Tibial nerve (tissue), 3 donors: ENCODE data around the gene RASGRP2.

Experiments used
- POLR2A ChIP-seq, 2 donors: fragments of 450-650 bp; IDR thresholded peaks; one replicate each; pipeline ENCODE4 v1.6.1; 2017; ENCODE audit warnings: antibody characterized with exemption in 2 of 2, mild to moderate bottlenecking in 2 of 2, moderate library complexity in 2 of 2
- TF ChIP-seq, protein P1 (sequence below), 5 experiments: fragments of 200-600 bp in 3 of 5; fragments of 450-650 bp in 2 of 5; sonication (generic) in 3 of 5; IDR thresholded peaks; one replicate each; pipeline ENCODE4 v1.5.1; 2016 to 2019; ENCODE audit warnings: antibody characterized with exemption in 5 of 5, mild to moderate bottlenecking in 3 of 5, moderate library complexity in 2 of 5

DNA sequence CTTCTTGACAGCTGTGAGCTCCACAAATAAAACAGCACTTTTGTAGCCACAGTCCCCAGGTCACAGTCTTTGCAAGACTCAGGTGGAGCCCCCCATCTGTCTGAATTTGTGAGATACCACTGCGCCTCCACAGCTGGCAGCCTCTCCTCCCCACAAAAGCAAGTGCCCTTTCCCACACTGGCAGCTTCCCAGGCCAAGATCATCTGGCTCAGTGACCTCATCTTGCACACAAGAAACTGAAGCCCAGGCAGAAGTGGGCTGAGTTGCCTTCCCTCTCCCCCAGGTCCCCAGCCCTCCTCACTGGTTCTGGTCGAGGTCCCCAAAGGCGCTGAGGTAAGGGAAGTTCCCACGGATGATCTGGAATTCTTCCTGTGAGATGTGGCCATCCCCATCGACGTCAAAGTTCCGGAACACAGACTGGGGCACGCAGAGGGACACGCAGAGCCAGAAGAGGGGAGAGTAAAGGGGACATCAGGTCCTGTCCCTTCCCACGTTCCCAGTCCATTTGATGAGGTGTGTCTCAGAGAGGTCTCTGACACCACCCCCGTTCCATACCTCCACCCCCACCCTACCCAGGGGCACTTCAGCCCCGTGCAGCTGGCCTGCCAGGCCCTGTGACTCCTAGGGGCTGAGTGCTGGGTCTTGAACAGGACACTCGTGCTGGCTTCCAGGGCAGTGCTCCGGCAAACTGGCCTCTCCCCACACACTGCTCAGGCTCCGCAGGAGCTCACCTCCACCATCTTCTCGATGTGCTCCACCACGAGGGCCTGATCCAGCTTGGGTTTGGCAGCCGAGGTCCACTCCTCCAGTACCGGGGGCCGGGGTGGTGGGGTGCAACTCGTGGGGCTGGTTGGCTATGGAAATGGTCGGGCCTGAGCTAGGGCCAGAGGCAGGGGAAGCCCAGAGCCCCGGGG, 8.9 kb downstream of the RASGRP2 start:
- TF ChIP-seq POLR2A (IDR thresholded peaks at IDR 0.05) = no peak
- TF ChIP-seq, protein P1, sequence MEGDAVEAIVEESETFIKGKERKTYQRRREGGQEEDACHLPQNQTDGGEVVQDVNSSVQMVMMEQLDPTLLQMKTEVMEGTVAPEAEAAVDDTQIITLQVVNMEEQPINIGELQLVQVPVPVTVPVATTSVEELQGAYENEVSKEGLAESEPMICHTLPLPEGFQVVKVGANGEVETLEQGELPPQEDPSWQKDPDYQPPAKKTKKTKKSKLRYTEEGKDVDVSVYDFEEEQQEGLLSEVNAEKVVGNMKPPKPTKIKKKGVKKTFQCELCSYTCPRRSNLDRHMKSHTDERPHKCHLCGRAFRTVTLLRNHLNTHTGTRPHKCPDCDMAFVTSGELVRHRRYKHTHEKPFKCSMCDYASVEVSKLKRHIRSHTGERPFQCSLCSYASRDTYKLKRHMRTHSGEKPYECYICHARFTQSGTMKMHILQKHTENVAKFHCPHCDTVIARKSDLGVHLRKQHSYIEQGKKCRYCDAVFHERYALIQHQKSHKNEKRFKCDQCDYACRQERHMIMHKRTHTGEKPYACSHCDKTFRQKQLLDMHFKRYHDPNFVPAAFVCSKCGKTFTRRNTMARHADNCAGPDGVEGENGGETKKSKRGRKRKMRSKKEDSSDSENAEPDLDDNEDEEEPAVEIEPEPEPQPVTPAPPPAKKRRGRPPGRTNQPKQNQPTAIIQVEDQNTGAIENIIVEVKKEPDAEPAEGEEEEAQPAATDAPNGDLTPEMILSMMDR (IDR thresholded peaks at IDR 0.05) = no peak
